OCI-LY3 (cell line): ENCODE data around the gene DMTF1.

Source experiments
- EZH2phosphoT487 ChIP-seq: fragments of 200-600 bp; shearing (Covaris generic); IDR thresholded peaks from 2 replicates; pipeline ENCODE4 v1.6.1; 2018; ENCODE audit warnings: antibody characterized with exemption, mixed run types, low read depth
- TF ChIP-seq, protein P1 (sequence below): fragments of 200-600, 300-600 bp; sonication (generic); IDR thresholded peaks from 2 replicates; pipeline ENCODE4 v1.5.1; 2014; ENCODE audit warnings: antibody characterized with exemption, low read length, low read depth

DNA sequence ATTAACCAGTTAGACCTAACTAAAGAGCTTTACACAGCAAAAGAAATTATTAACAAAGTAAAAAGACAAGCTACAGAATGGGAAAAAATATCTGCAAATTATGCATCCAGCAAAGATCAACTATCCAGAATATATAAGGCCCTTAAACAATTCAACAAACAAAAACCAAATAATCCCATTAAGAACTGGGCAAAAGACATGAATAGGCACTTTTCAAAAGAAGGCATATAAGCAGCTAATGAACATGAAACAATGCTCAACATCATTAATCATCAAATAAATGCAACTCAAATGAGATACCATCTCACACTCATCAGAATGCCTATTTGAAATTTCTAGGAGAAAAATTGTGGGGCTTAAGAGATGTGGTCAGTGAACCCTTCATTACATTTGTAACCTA lies 15.0 kb upstream of the DMTF1 start:
- TF ChIP-seq, protein P1, sequence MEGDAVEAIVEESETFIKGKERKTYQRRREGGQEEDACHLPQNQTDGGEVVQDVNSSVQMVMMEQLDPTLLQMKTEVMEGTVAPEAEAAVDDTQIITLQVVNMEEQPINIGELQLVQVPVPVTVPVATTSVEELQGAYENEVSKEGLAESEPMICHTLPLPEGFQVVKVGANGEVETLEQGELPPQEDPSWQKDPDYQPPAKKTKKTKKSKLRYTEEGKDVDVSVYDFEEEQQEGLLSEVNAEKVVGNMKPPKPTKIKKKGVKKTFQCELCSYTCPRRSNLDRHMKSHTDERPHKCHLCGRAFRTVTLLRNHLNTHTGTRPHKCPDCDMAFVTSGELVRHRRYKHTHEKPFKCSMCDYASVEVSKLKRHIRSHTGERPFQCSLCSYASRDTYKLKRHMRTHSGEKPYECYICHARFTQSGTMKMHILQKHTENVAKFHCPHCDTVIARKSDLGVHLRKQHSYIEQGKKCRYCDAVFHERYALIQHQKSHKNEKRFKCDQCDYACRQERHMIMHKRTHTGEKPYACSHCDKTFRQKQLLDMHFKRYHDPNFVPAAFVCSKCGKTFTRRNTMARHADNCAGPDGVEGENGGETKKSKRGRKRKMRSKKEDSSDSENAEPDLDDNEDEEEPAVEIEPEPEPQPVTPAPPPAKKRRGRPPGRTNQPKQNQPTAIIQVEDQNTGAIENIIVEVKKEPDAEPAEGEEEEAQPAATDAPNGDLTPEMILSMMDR = no peak
- TF ChIP-seq EZH2phosphoT487 = no peak
